K562 (cell line): ENCODE measurements around the gene PPP1R14D. TPM values are rescaled to one million over a fixed set of nuclear protein-coding genes. Genes with fewer than 3 reads are reported as not detected.

Experiments
- ATAC-seq: fragments of 200-7000 bp; cut with Tn5 transposase; 3 replicates; pipeline ENCODE4 v1.9.1; 2020; ENCODE audit warnings: moderate library complexity
- BruUV-seq: library from RNA; stranded (reverse); fragments of 400-500 nt; replicated peaks from 2 replicates; lab custom pipeline; 2021; lab: Mats Ljungman, UMichigan
- CTCF ChIA-PET: fragments of 300-600 bp; formaldehyde crosslinking; extraction: SDS; loops from one replicate; lab custom pipeline; 2021; ENCODE audit warnings: low intra/inter-chr PET ratio; lab: Yijun Ruan, JAX
- POLR2A ChIA-PET: fragments of 300-600, 350-650 bp; sonication (Branson Sonifier 250); formaldehyde crosslinking; extraction: SDS; loops from one replicate; lab custom pipeline; 2021; ENCODE audit warnings: antibody characterized with exemption, inconsistent platforms; lab: Yijun Ruan, JAX
- DNase-seq, 4 experiments: peaks; one replicate each; pipeline versions ENCODE4 v3.0.0 to v3.0.0-alpha.2; 2011 to 2018; ENCODE audit warnings: low spot score in 3 of 4, mixed read lengths in 3 of 4; ENCODE audit errors: extremely low read depth in 1 of 4
- FAIRE-seq: peaks from 2 replicates; lab custom pipeline; 2011; peaks lifted over from hg19 to GRCh38; lab: Jason Lieb, UNC
- H2AFZ ChIP-seq: 2 replicates; pipeline ENCODE4 v1.6.0; 2011; ENCODE audit warnings: low read depth, low read length, control low read depth, inconsistent platforms
- H3K27ac ChIP-seq: fragments of 200-600 bp; 3 replicates; pipeline ENCODE4 v1.8.0; 2011; ENCODE audit warnings: low read depth, mild to moderate bottlenecking, control low read depth, inconsistent platforms, low read length, moderate library complexity, mixed read lengths; ENCODE audit errors: extremely low read depth
- H3K27me3 ChIP-seq, 2 experiments: fragments of 300-600 bp in 1 of 2; 2 replicates in 1 of 2; 3 replicates in 1 of 2; pipeline versions ENCODE4 v1.6.0 to v1.8.0; 2011; ENCODE audit warnings: inconsistent platforms in 2 of 2, low read length in 2 of 2, mild to moderate bottlenecking in 1 of 2, mixed read lengths in 1 of 2, moderate library complexity in 1 of 2; ENCODE audit not compliant: control insufficient read depth in 2 of 2, insufficient read depth in 2 of 2
- H3K36me3 ChIP-seq: fragments of 300-600 bp; 3 replicates; pipeline ENCODE4 v1.8.0; 2011; ENCODE audit warnings: mild to moderate bottlenecking, low read length, inconsistent platforms; ENCODE audit not compliant: control insufficient read depth, insufficient read depth
- H3K4me1 ChIP-seq, 2 experiments: fragments of 200-600 bp in 1 of 2; replicated peaks in 1 of 2; 2 replicates in 1 of 2; 3 replicates in 1 of 2; pipeline versions ENCODE4 v1.5.1 to v1.8.0; 2011; ENCODE audit warnings: inconsistent platforms in 2 of 2, low read length in 2 of 2, mild to moderate bottlenecking in 1 of 2, mixed read lengths in 1 of 2, moderate library complexity in 1 of 2; ENCODE audit not compliant: control insufficient read depth in 2 of 2, insufficient read depth in 2 of 2
- H3K4me2 ChIP-seq: 2 replicates; pipeline ENCODE4 v1.6.1; 2011; ENCODE audit warnings: low read length, control low read depth, inconsistent platforms, mixed read lengths; ENCODE audit not compliant: insufficient read depth
- H3K4me3 ChIP-seq: fragments of 200-600 bp; sonication (generic), shearing (Covaris generic); 2 replicates; pipeline ENCODE4 v1.5.1; 2016; ENCODE audit warnings: control low read depth, inconsistent platforms
- H3K79me2 ChIP-seq: fragments of 200-600 bp; 3 replicates; pipeline ENCODE4 v1.8.0; 2011; ENCODE audit warnings: low read length, inconsistent platforms; ENCODE audit not compliant: control insufficient read depth, insufficient read depth
- H3K9ac ChIP-seq, 2 experiments: 2 replicates each; pipeline versions ENCODE4 v1.6.0 to v1.6.1; 2011; ENCODE audit warnings: low read depth in 2 of 2, low read length in 2 of 2, control low read depth in 1 of 2, inconsistent platforms in 1 of 2, mild to moderate bottlenecking in 1 of 2, mixed read lengths in 1 of 2; ENCODE audit not compliant: insufficient read depth in 1 of 2
- H3K9me1 ChIP-seq: one replicate; pipeline ENCODE4 v1.6.0; 2011; ENCODE audit warnings: inconsistent platforms, mild to moderate bottlenecking, low read length, moderate library complexity; ENCODE audit not compliant: control insufficient read depth, insufficient read depth
- H3K9me3 ChIP-seq: replicated peaks from 2 replicates; pipeline ENCODE4 v1.5.1; 2011; ENCODE audit warnings: low read depth, low read length, inconsistent platforms; ENCODE audit not compliant: control insufficient read depth, insufficient read depth
- H4K20me1 ChIP-seq: replicated peaks from 2 replicates; pipeline ENCODE4 v1.6.1; 2011; ENCODE audit warnings: low read length, inconsistent platforms, mixed read lengths; ENCODE audit not compliant: control insufficient read depth, insufficient read depth
- CTCF ChIP-seq, 3 experiments: IDR thresholded peaks in 2 of 3; conservative IDR thresholded peaks in 1 of 3; 2 replicates each; pipeline ENCODE4 v1.5.1; 2011 to 2012; ENCODE audit warnings: low read length in 3 of 3, mild to moderate bottlenecking in 3 of 3, control low read depth in 2 of 3, improper control_type of control experiment in 1 of 3, inconsistent platforms in 1 of 3, low read depth in 1 of 3, mixed read lengths in 1 of 3, moderate library complexity in 1 of 3; ENCODE audit not compliant: insufficient read depth in 2 of 3
- FOXP4 ChIP-seq: sonication (generic); formaldehyde crosslinking; IDR thresholded peaks from 2 replicates; pipeline ENCODE4 v1.8.0; 2022; ENCODE audit warnings: mild to moderate bottlenecking, missing genetic modification reagents, borderline replicate concordance
- HMBOX1 ChIP-seq: sonication (generic); IDR thresholded peaks from 2 replicates; pipeline ENCODE4 v1.6.1; 2016
- RAD21 ChIP-seq, 2 experiments: fragments of 250-450 bp in 1 of 2; fragments of 450-650 bp in 1 of 2; sonication (Bioruptor Pico) in 1 of 2; formaldehyde crosslinking in 1 of 2; IDR thresholded peaks in 1 of 2; conservative IDR thresholded peaks in 1 of 2; 2 replicates each; pipeline versions ENCODE4 v1.4.0 to v1.8.0; 2020 to 2022; ENCODE audit warnings: mild to moderate bottlenecking in 2 of 2, moderate library complexity in 1 of 2
- REST ChIP-seq, 2 experiments: fragments of 450-650 bp; formaldehyde crosslinking in 1 of 2; IDR thresholded peaks; 2 replicates each; pipeline versions ENCODE4 v1.4.0 to v1.6.1; 2014 to 2020; ENCODE audit warnings: mild to moderate bottlenecking in 2 of 2, borderline replicate concordance in 1 of 2, low read depth in 1 of 2
- XRCC5 ChIP-seq: fragments of 200-400 bp; formaldehyde crosslinking; IDR thresholded peaks from 2 replicates; pipeline ENCODE4 v1.6.1; 2017; ENCODE audit warnings: low read depth, mild to moderate bottlenecking, low read length
- WGBS: fragments of 100-300 bp; shearing (Covaris generic); methylation state at CpG from one replicate; pipeline ENCODE4 v1.1.6; 2016; ENCODE audit warnings: low coverage, mixed read lengths; ENCODE audit not compliant: insufficient coverage; ENCODE audit errors: missing lambda C conversion rate; 5-methylcytosine and 5-hydroxymethylcytosine counted together
- in situ Hi-C: fragments of 300-500 bp; cut with MboI; formaldehyde crosslinking; loops from 4 replicates; pipeline ENCODE4 v1.15.0; 2018; ENCODE audit warnings: inconsistent platforms, mixed read lengths
- intact Hi-C: fragments of 100-400 bp; cut with micrococcal nuclease; formaldehyde crosslinking; loops from 2 replicates; pipeline ENCODE4 v1.14.2; 2022
- polyA plus RNA-seq, 8 experiments: library from polyadenylated mRNA; depleted of rRNA in 4 of 8; stranded (reverse) in 5 of 8; unstranded in 3 of 8; fragments of >200 nt; fragmentation: Nextera tagmentation in 2 of 8; fragmentation: Illumina TruSeq in 1 of 8; extraction: Ambion mirVana in 2 of 8; extraction: Trizol in 1 of 8; gene quantifications; 2 replicates each; pipeline versions ENCODE4 v1.2.1 to v1.2.3, GENCODE V29; 2011 to 2014; ENCODE audit warnings: inconsistent platforms in 1 of 8, missing spikeins in 1 of 8
- total RNA-seq, 7 experiments: library from RNA; depleted of rRNA in 6 of 7; stranded (reverse); fragments of >200 nt in 6 of 7; fragmentation: Illumina TruSeq in 2 of 7; extraction: Trizol in 2 of 7; gene quantifications; 2 replicates each; pipeline versions ENCODE4 v1.2.1 to v1.2.3, GENCODE V29; 2011 to 2021; ENCODE audit warnings: low replicate concordance in 1 of 7

Gene PPP1R14D
- total and polyA plus RNA-seq, 9 of the 15 experiments (the other 6 are each of a cell fraction or from before 2014, with no cell fraction given): 0.11 to 0.18 TPM; not detected in 7

- intact Hi-C loops (loop anchor here (1.0 to 10.0 kb wide), 3 partner anchors 72 to 270 kb away; no protein-coding TSS in a partner anchor), in situ Hi-C loops (no loop called here)
- H3K4me1 ChIP-seq: peaks cover 7 to 11% of the 10 kb centered on the region in 2 experiments; a peak in 4 of 5 replicates
- ChIA-PET CTCF (interaction anchor here (0.6 to 5.1 kb wide), 3 partner anchors 58 to 108 kb away, joined by 3 to 66 read pairs (median 4); partner anchors contain the start of gene VPS18), POLR2A (interaction anchor here (0.6 to 1.8 kb wide), 6 partner anchors 8 to 42 kb away, joined by 3 to 6 read pairs (median 3); partner anchors contain the start of genes DNAJC17, GCHFR and ZFYVE19)
- no peaks in the 10 kb centered on the region for H3K27me3 ChIP-seq
- whole genome bisulfite sequencing: 54% methylated on average over 3 of the region's 3 CpGs
- no peak for FAIRE-seq
- H3K9me3 ChIP-seq: no peaks in the 10 kb centered on the region
- peaks cover 3% of the 10 kb centered on the region; the same call in 1 of the 3 replicates for H3K36me3 ChIP-seq
- DNase-seq: no peak
- no peak for ATAC-seq
- no TSS peak for BruUV-seq
- H3K9ac ChIP-seq: no peak overlapping the region
- H2AFZ ChIP-seq: no peak overlapping the region
- H3K9me1 ChIP-seq: no peaks in the 10 kb centered on the region
- no peaks in the 10 kb centered on the region for H4K20me1 ChIP-seq
- H3K4me2 ChIP-seq: no peak overlapping the region
- H3K27ac ChIP-seq: no peak overlapping the region
- no peak overlapping the region for H3K4me3 ChIP-seq
- H3K79me2 ChIP-seq: peaks cover 4% of the 10 kb centered on the region; the same call in 1 of the 3 replicates
- peak; percentile 51 to 52; a peak in 3 of 4 replicates for TF ChIP-seq RAD21 (CRISPR knock-in tag; conservative IDR thresholded peaks at IDR 0.05 in 1 of 2, IDR thresholded peaks at IDR 0.05 in 1 of 2)
- TF ChIP-seq FOXP4 (CRISPR knock-in tag): no peak
- TF ChIP-seq REST (IDR thresholded peaks at IDR 0.05; ENCODE audit: borderline replicate concordance): peak; percentile 70; the same call in 1 of the 2 replicates
- no peak for TF ChIP-seq REST (CRISPR knock-in tag; IDR thresholded peaks at IDR 0.05; ENCODE audit: low read depth)
- peak in 1 of 3 experiments; percentile 70; a peak in 2 of 6 replicates for TF ChIP-seq CTCF (IDR thresholded peaks at IDR 0.05 in 2 of 3, conservative IDR thresholded peaks at IDR 0.05 in 1 of 3; ENCODE audit: insufficient read depth in 2 of 3, low read depth in 1 of 3, low read length in 3 of 3)
- no peak for TF ChIP-seq XRCC5
- TF ChIP-seq HMBOX1: no peak
These were observed 43.3 kb downstream of the PPP1R14D start for GRCh38 chr15:40785164-40785563.
